GM18861 (cell line): ENCODE results near the gene PRKG1.
"Not testable (repeated sequence)": the region's sequence is repeated elsewhere in the genome, so short reads cannot be mapped to it uniquely, and the experiment has no call there.

Experiments used
- ATAC-seq: cut with Tn5 transposase; IDR thresholded peaks from one replicate; pipeline ENCODE4 v1.9.1; 2021; ENCODE audit not compliant: unreplicated experiment

Gene PRKG1

DNA sequence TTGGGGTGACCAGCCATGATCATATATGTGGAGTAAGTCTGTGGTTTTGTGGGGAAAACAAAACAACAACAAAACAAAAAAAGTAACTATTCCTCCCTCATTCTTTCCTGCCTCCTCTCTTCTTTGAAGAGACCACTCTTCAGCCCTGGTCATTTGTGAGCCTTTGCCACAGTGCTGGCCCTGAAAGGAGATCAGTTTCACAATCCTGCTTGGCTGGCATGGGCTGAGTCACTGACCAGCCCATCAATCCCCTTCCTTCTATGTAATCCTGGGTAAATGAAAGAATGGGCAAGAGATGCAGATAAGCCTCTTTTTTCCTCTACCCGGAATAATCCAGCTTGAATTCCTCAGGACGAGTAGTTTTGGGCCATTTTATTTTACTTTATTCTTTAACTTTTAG lies 611.5 kb downstream of the PRKG1 start:
- ATAC-seq: no peak

DNA sequence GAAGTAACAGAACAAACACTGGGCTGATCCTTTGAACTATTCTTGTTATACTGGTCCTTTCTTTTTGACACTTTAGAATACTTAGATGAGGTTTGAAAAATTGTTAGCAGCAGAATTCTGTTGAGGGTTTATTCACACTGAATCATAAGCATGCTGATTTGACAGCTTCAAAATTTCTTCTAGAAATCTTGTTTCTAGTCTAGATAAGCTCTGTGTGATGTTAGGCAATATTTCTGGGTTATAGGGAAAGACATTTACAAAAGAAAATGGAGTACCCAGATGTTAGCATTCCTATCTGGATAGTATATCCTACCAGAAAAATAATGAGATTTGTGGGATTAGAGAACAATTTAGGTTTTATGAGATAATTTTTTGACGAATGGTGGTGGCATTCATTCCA lies 613.0 kb downstream of the PRKG1 start:
- no peak for ATAC-seq

DNA sequence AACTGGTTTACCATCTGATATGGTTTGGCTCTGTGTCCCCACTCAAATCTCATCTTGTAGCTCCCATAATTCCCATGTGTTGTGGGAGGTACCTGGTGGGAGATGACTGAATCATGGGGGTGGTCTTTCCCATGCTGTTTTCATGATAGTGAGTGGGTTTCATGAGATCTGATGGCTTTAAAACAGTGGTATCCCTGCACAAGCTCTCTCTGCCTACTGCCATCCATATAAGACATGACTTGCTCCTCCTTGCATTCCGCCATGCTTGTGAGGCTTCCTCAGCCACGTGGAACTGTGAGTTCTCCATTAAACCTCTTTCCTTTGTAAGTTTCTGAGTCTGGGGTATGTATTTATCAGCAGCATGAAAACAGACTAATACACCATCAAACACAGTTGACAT lies 614.5 kb downstream of the PRKG1 start:
- not testable (repeated sequence) for ATAC-seq

DNA sequence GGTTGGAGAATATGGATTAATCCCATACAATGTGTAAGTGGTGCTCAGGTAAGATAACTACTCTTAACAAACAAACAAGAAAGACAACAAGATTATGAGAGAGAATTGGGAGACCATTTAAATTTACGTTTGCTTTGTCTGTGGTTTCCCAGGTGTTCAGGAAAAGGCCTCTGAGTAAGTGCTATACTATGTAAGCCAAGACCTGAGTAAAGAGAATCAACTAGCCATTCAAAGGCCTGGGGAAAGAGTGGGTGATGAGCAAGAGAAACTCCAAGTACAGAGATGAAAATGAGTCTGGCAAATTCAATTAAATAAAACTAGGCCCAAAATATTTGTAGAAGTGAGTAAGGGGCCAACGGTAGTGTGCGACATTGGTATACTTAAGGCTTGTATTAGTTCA lies 615.2 kb downstream of the PRKG1 start:
- ATAC-seq: no peak

DNA sequence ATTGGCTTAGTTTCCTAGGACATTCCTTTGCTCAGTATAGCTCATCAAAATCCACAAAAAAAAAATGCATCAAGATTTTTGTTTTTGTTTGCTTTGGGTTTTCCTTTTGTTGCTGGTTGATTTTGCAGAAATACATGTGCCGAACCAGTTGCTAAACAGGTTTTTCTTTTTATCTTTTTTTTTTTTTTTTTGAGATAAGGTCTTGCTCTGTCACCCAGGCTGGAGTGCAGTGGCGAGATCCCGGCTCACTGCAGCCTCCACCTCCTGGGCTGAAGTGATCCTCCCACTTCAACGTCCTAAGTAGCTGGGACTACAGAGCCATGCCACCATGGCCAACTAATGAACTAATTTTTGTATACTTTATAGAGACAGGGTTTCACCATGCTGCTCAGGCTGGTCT lies 616.8 kb downstream of the PRKG1 start:
- ATAC-seq: no peak

DNA sequence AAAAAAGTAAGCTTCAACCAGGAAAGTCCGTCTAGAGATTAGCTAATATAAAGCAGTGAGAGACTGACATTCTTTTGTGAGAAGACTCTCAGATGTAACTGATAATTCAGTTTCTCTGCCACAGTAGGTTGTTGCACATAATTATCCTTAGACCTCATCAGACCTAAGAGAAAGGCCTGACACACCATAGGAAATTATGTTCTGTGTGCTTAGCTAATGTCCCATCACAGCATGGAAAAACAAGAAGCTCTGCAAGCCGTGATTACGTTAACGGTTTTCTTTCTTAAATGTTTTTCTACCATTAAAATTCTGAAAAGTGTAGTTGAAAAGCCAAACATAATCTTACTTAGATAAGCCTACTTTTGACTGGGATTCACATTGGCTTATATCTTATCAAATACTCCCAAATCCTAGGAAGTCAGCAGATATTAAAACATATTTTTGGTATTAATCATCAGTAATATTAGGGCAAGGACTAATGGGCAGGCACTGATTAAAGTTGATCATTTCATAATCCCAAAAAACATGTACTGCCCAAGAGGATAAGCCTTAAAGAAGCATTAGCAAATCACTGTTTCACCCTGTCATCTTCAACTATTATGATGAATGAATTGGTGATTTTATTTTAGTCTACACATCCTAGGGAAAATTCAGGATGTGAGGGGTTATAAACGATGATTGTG lies 619.9 kb downstream of the PRKG1 start:
- ATAC-seq: no peak

DNA sequence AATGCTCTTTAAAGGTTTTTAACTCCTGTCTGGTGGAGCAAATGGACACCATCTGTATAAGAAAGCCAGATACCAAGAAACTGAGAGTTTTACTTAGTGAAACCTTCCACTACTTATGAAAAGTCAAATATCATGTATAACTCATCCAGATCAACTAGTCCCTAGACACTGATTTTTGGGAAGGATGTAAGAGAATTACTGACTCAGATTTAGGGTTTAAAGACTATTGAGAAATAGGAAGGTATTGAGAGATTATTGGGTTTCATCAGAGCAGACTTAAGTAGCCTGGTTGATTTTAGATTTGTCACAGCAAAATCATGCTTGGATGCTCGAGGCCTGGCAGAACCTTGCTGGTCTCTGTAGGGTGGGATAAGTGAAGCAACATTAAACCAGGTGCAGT lies 622.0 kb downstream of the PRKG1 start:
- ATAC-seq: no peak

DNA sequence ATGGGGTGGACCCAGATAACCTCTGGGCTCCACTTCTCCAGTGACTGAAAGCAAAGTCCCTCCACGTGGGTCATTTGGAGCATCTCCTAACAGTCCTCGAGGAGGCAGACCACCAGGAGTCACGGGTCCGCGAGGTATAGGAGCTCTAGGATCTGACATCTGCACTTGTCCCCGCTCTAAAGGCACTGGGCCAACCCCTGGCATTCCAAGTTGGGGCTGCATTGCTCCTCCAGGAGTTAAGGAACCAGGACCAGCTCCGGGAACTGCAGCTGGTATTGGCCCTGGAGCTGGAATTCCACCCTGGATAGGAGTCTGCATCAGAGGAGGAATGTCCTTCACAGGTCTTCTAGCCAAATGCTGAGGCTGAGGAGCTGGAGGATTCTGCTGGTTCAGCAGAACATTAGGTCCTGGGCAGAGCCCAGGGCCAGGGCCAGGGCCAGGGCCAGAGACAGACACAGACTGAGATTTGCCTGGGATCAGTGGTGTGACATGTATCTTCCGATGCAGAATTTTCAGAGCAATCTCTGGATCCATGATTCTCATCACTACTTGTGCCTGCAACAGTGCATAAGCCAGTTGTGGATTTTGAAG lies 624.3 kb downstream of the PRKG1 start:
- no peak for ATAC-seq

DNA sequence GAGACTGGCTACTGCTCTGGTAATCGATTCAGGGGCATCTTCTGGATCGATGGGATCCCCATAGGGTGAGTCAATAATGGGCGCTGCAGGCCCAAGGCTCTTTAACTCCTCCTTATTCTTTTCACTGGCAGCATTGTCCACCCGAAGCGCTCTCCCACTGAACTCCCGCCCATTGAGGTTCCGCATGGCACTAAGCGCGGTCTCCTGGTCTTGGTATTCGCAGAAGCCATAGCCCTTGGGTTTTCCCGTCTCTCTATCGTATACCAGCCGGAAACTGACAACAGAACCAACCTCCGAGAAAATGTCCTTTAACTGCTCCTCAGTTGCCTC lies 624.8 kb downstream of the PRKG1 start:
- peak; percentile 17 for ATAC-seq

DNA sequence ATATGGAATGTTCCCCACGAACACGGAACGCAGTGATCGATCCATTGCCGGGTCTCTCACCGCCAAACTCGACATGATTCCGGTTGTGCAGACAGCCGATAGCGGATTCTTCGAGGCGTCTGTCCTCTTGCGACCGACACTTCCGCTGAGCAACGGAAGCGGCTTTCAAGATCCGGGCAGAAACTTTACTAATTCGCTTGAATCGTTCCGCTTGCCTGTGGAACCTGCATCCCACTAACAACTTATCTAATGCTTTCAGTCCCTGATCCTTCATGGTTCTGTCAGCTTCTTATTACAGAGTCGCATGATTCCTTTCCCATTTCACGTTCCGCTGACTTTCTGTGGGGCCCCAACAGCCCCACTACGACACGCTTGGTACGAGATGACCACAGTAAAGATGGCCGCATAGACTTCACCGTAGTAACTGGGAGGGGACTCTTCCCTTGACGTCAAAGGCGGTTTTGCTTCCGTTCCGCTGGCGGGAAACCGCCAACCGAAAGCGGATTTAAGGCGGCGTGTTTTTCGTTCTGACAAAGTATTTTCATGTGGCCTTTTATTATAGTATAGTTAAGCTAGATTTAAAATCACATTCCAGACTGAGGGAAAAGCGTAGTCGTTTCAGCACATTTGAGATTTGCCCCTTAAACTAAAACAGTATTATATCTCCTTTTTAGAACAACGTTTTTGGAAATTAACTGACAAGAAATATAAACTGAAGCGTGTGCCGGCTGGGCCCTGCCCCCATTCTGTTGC lies 625.4 kb downstream of the PRKG1 start, which contains the start of gene CSTF2T:
CSTF2T (minus strand) TSS at position 121 of the 753 bp plus-strand sequence; CDS start at position 75, 46 bp downstream.
- ATAC-seq: peak; percentile 92

DNA sequence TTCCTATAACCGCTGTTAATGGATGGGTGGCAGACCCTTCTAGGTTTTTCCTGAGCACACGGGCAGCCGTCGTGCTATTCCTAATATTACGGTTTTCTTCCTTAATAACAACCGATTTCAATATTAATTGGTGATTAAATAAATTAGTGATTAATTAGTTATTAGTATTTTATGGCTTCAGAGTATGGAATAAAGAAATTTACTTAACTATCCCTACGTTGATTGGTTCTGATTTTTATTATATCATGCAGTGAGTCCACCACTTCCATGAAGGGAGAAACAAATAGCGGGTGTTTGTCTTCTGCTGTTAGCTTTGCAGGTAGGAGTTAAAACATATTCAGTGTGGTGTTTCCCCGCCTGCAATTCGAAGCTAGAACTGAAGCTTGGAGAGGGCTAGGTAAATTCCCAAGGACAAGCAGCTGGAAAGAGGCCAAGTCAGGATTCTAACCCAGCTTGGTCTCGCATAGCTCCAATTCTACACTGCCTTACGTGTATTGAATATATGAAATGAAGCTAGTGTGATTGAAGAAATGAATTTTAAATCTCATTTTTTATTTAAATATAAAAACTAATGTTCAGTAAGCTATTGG lies 626.0 kb downstream of the PRKG1 start:
- no peak for ATAC-seq

DNA sequence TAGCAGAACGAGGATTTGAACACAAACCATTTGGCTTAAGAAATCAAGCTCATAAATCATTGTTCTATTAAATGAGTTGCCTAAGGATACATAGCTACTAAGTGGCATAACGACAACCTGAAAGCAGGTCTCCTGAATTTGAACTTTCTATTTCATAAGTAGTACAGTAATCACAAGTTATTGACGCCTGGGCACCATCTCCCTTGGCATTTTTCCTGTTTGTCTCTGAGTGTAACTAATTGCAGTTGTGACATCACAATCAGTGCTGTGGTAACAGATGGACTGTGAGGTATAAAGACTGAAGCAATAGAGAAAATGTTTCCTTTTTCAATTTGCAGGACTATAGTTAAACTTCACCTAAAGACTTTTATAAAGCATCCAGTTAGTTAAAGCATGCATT lies 631.5 kb downstream of the PRKG1 start:
- no peak for ATAC-seq

DNA sequence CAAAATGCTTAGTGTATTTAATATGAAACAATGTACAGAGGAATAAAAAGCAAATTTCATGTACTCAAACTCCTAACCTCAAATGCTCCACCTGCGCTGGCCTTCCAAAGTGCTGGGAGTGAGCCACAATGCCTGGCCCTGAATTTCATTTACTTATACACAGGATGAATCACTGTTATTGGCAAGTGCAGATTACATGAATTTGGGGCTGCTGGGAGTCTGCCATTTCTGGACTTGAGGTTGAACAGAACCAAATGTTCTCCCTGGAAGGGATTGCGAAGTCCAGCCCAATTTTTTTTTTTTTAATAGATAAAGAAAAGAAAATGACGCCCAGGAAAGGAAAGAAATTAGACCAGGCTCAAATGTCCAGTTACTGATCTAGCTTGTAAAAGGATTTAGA lies 631.9 kb downstream of the PRKG1 start:
- no peak for ATAC-seq

DNA sequence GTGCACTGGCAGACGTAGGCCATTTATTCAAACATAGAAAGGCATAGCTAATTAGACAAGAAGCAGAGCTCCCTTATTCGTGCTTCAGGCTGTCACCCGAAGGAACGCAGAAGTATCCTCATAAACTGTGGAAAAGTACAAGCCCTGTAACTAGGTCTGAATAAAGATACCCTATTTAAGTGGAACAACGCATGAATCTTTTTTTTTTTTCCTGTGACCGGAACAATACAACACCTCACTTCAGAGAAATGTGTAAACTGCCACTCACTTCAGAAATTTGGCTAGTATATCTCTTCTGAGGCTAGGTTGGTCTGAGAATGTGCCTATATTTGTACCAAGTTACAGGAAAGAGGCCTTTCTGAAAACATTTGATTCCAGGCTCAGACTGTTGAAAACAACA lies 633.1 kb downstream of the PRKG1 start:
- ATAC-seq: no peak

DNA sequence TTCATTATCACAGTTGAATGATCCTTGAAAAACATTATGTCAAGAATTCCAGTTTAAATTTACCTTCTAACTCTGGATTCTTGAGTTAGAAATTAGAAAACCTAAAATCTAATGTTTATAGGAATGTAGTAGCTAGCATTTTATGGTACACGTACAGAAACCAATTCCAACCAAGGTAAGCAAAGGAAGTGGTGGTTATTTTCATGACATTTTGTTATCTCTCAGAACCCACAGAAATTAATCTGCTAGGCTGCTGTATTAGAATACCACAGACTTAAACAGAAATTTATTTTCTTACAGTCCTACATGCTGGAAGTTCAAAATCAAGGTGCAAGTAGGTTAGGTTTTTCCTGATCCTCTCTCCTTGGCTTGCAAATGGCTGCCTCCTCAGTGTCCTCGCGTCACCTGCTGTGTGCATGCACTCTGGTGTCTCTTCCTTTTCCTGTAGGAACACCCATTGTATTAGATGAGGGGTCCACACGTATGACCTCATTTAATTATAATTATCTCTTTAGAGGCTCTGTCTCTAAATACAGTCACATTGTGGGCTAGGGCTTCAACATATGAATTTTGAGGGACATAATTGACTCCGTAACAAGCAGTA lies 633.6 kb downstream of the PRKG1 start:
- ATAC-seq: no peak

DNA sequence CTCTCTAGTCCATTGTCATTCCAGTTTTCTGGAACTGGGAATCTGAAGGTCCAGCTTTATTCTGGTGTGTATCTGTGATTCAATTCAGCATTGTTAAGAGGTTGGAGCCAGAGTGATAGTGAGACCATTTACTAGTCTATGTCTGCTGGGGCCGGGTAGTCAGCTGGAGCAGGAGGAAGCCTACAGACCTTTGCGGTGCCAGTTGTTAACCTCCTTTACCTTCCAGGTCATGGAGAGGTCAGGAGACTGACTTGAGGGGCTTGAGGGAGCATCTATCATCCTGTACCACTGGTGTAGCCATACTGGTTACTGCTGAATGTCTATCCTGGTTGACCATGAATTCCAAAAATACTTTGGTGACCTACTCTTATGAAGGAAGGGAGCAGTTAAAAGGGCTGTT lies 634.3 kb downstream of the PRKG1 start:
- no peak for ATAC-seq

DNA sequence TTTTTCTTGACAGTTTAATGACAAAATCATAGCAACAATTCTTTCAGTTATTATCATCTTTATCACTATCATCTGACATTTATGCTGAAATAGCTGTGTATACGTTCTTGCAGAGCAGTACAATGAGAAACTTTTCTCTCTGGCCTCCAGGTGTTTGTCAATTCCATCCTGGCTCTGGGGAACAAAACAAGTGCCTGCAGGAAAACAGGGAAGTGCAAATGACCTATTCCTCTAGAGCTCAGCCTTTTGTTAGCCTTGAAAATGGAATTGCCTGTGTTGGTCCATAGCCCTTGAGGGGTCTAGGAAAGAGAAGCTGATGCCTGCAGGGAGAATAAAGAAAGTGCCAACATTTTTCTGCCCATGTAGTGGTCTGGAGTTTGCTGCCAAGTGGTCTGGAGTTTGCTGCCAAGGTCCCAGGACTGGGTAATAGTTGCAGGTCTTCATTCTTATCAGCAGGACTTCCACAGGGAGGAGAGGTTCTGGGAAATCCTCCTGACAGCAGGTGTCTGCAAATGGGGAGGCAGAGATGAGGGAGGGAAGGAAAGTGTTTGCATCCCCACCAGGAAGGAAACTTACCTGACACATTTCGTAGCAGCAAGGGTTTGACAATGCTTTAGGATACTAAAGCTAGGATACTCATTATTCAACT lies 635.2 kb downstream of the PRKG1 start:
- ATAC-seq: no peak

DNA sequence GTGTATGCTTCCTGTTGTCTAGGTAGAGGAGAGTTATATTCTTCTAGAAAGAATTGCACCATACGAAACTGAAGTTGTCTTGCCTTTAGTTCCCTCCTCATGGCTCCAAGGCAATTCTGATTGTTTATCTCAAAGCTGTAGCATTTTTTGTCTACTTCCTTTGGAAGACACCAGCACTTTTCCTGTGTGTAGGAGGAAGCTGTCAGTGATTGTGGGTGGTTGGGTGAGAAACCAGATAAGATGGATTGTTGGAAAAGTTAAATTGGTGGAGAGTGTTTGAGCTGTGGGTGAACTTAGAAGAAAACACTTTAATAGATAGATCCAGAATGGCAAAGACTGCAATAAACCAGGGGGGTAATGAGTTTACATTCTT lies 637.2 kb downstream of the PRKG1 start:
- no peak for ATAC-seq

DNA sequence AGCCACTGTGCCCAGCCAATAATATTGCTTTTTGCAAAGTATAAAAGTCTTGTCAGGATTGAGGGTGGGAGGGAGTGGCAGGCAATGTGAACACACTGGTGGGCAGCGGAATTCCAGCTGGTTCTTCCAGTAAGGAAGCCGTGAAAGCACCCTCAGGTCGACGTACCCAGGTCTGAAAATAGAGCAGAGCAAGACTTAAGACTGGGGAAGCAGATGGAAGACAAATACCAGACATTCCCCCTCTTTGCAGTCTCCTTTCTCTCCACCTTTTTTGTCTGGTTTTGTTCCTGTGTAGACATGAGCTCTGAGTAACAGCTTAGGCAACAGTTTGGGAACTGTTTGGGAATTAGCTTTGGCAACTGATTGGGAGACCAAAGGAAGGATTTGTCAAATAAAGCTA lies 642.7 kb downstream of the PRKG1 start:
- no peak for ATAC-seq

DNA sequence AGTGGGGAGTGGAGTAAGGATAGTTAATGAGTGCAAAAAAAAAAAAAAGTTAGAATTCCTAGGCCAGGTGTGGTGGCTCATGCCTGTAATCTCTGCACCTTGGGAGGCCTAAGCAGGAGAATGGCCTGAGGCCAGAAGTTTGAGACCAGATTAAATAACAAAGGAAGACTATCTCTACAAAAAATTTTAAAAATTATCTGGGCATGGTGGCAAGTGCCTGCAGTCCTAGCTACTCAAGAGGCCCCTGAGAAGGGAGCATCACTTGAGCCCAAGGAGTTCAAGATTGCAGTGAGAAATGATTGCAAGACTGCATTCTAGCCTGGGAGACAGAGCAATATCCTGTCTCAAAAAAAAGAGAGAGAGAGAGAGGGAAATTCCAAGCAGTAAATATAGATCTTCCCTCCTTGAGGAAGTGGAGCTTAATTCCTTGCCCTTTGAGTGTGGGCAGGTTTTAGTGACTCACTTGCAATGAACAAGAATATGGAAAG lies 644.6 kb downstream of the PRKG1 start:
- ATAC-seq: no peak

DNA sequence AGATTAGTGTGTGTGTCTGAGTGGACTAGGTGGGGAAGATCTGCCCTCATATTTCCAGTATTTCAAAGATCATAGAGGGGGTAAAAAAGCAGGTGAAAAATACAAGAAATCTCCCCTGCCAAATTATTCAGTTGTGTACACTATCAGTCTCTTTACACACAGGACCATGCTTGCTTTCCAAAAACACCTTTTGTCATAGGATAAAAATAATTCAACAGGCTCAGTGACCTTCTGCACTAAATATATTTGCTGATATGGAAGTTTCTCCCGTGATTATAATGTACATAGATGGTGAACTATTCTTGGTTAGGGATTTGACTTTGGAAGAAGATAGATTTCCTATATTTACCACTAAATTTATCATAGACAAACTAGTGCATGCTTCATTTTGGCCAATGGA lies 649.8 kb downstream of the PRKG1 start:
- no peak for ATAC-seq
